ENCODE results near the gene SLITRK3. TPM values are rescaled to one million over a fixed set of nuclear protein-coding genes. Genes with fewer than 3 reads are reported as not detected.

Gene SLITRK3
- total and polyA plus RNA-seq, 3 experiments from 2014 or later: not detected

- H3K27me3 ChIP-seq (ENCODE audit: insufficient read depth, low read length, poor library complexity, severe bottlenecking): no peaks in the 10 kb centered on the region
- H3K27ac ChIP-seq (ENCODE audit: low read depth, low read length): no peak overlapping the region
- H3K4me3 ChIP-seq (ENCODE audit: low read length): no peak overlapping the region
- Mint-ChIP-seq H3K4me3 (no peak overlapping the region), H3K4me1 (no peaks in the 10 kb centered on the region), H3K27ac (no peak overlapping the region), H3K36me3 (no peaks in the 10 kb centered on the region), H3K9me3 (peaks cover 0 to 3% (median 0%) of the 10 kb centered on the region in 5 donors), H3K27me3 (no peaks in the 10 kb centered on the region)
- DNase-seq: no peak
- H3K36me3 ChIP-seq (ENCODE audit: insufficient read depth, low read length): no peaks in the 10 kb centered on the region
- H3K4me1 ChIP-seq (ENCODE audit: insufficient read depth, low read length): no peaks in the 10 kb centered on the region
- POLR2A ChIA-PET: no interaction called here
- CTCF ChIA-PET: no interaction called here
- H3K9me3 ChIP-seq (ENCODE audit: low read length): no peaks in the 10 kb centered on the region
Observed at GRCh38 chr3:165181556-165181955, 14.6 kb downstream of the SLITRK3 start.

GRCh38 chr3:165170236-165170635 is 25.9 kb downstream of the SLITRK3 start:
- Histone ChIP-seq H3K36me3 (ENCODE audit: insufficient read depth, low read length) (no peaks in the 10 kb centered on the region), H3K4me1 (ENCODE audit: insufficient read depth, low read length) (no peaks in the 10 kb centered on the region), H3K9me3 (ENCODE audit: low read length) (no peaks in the 10 kb centered on the region), H3K27ac (ENCODE audit: low read depth, low read length) (no peak overlapping the region), H3K4me3 (ENCODE audit: low read length) (no peak overlapping the region), H3K27me3 (ENCODE audit: insufficient read depth, low read length, poor library complexity, severe bottlenecking) (no peaks in the 10 kb centered on the region)
- POLR2A ChIA-PET: no interaction called here
- H3K4me3 Mint-ChIP-seq: no peak overlapping the region
- H3K27ac Mint-ChIP-seq: no peak overlapping the region
- peaks cover 0 to 11% (median 4%) of the 10 kb centered on the region in 5 donors for H3K9me3 Mint-ChIP-seq
- CTCF ChIA-PET: no interaction called here
- no peaks in the 10 kb centered on the region for H3K4me1 Mint-ChIP-seq
- no peaks in the 10 kb centered on the region for H3K27me3 Mint-ChIP-seq
- DNase-seq: no peak
- no peaks in the 10 kb centered on the region for H3K36me3 Mint-ChIP-seq

GRCh38 chr3:165169368-165169767 is 26.8 kb downstream of the SLITRK3 start:
- Mint-ChIP-seq H3K36me3 (no peaks in the 10 kb centered on the region), H3K27ac (no peak overlapping the region), H3K9me3 (peaks cover 2 to 11% (median 4%) of the 10 kb centered on the region in 5 donors), H3K27me3 (no peaks in the 10 kb centered on the region), H3K4me1 (no peaks in the 10 kb centered on the region), H3K4me3 (no peak overlapping the region)
- CTCF ChIA-PET: no interaction called here
- no peak for DNase-seq
- POLR2A ChIA-PET: no interaction called here
- H3K27ac ChIP-seq (ENCODE audit: low read depth, low read length): no peak overlapping the region
- no peaks in the 10 kb centered on the region for H3K9me3 ChIP-seq (ENCODE audit: low read length)
- no peaks in the 10 kb centered on the region for H3K36me3 ChIP-seq (ENCODE audit: insufficient read depth, low read length)
- no peaks in the 10 kb centered on the region for H3K27me3 ChIP-seq (ENCODE audit: insufficient read depth, low read length, poor library complexity, severe bottlenecking)
- no peaks in the 10 kb centered on the region for H3K4me1 ChIP-seq (ENCODE audit: insufficient read depth, low read length)
- no peak overlapping the region for H3K4me3 ChIP-seq (ENCODE audit: low read length)

- CTCF ChIA-PET: no interaction called here
Observed at GRCh38 chr3:165162883-165163282, 33.3 kb downstream of the SLITRK3 start.

GRCh38 chr3:165159760-165160421 is 36.3 kb downstream of the SLITRK3 start:
- H3K36me3 Mint-ChIP-seq: no peaks in the 10 kb centered on the region
- no peaks in the 10 kb centered on the region for H3K4me1 Mint-ChIP-seq
- H3K9me3 Mint-ChIP-seq: peaks cover 0 to 15% (median 5%) of the 10 kb centered on the region in 5 donors
- ChIA-PET POLR2A (no interaction called here), CTCF (no interaction called here)
- DNase-seq: no peak
- H3K9me3 ChIP-seq (ENCODE audit: low read length): no peaks in the 10 kb centered on the region
- H3K27me3 Mint-ChIP-seq: no peaks in the 10 kb centered on the region
- H3K4me3 ChIP-seq (ENCODE audit: low read length): no peak overlapping the region
- H3K27ac Mint-ChIP-seq: no peak overlapping the region
- no peaks in the 10 kb centered on the region for H3K36me3 ChIP-seq (ENCODE audit: insufficient read depth, low read length)
- no peaks in the 10 kb centered on the region for H3K4me1 ChIP-seq (ENCODE audit: insufficient read depth, low read length)
- no peak overlapping the region for H3K4me3 Mint-ChIP-seq
- no peaks in the 10 kb centered on the region for H3K27me3 ChIP-seq (ENCODE audit: insufficient read depth, low read length, poor library complexity, severe bottlenecking)
- no peak overlapping the region for H3K27ac ChIP-seq (ENCODE audit: low read depth, low read length)

More at GRCh38 chr3:165162883-165163282, 33.3 kb downstream of the SLITRK3 start:
- H3K27me3 ChIP-seq (ENCODE audit: insufficient read depth, low read length, poor library complexity, severe bottlenecking): no peaks in the 10 kb centered on the region
- no peaks in the 10 kb centered on the region for H3K9me3 ChIP-seq (ENCODE audit: low read length)
- Mint-ChIP-seq H3K4me3 (no peak overlapping the region), H3K27me3 (no peaks in the 10 kb centered on the region), H3K27ac (no peak overlapping the region), H3K9me3 (peaks cover 0 to 11% (median 5%) of the 10 kb centered on the region in 5 donors), H3K36me3 (no peaks in the 10 kb centered on the region), H3K4me1 (no peaks in the 10 kb centered on the region)
- no peaks in the 10 kb centered on the region for H3K4me1 ChIP-seq (ENCODE audit: insufficient read depth, low read length)
- no peak overlapping the region for H3K4me3 ChIP-seq (ENCODE audit: low read length)
- POLR2A ChIA-PET: no interaction called here
- H3K36me3 ChIP-seq (ENCODE audit: insufficient read depth, low read length): no peaks in the 10 kb centered on the region
- no peak overlapping the region for H3K27ac ChIP-seq (ENCODE audit: low read depth, low read length)
- no peak for DNase-seq

GRCh38 chr3:165158011-165158410 is 38.2 kb downstream of the SLITRK3 start:
- no peak overlapping the region for H3K4me3 Mint-ChIP-seq
- H3K36me3 Mint-ChIP-seq: no peaks in the 10 kb centered on the region
- ChIA-PET POLR2A (no interaction called here), CTCF (no interaction called here)
- DNase-seq: no peak
- no peaks in the 10 kb centered on the region for H3K27me3 Mint-ChIP-seq
- Histone ChIP-seq H3K27me3 (ENCODE audit: insufficient read depth, low read length, poor library complexity, severe bottlenecking) (no peaks in the 10 kb centered on the region), H3K9me3 (ENCODE audit: low read length) (no peaks in the 10 kb centered on the region), H3K36me3 (ENCODE audit: insufficient read depth, low read length) (no peaks in the 10 kb centered on the region), H3K4me1 (ENCODE audit: insufficient read depth, low read length) (no peaks in the 10 kb centered on the region), H3K4me3 (ENCODE audit: low read length) (no peak overlapping the region), H3K27ac (ENCODE audit: low read depth, low read length) (no peak overlapping the region)
- peaks cover 0 to 21% (median 3%) of the 10 kb centered on the region in 5 donors for H3K9me3 Mint-ChIP-seq
- no peak overlapping the region for H3K27ac Mint-ChIP-seq
- H3K4me1 Mint-ChIP-seq: no peaks in the 10 kb centered on the region

GRCh38 chr3:165156757-165157420 is 39.3 kb downstream of the SLITRK3 start:
- no peaks in the 10 kb centered on the region for H3K36me3 ChIP-seq (ENCODE audit: insufficient read depth, low read length)
- no peaks in the 10 kb centered on the region for H3K27me3 ChIP-seq (ENCODE audit: insufficient read depth, low read length, poor library complexity, severe bottlenecking)
- H3K9me3 ChIP-seq (ENCODE audit: low read length): no peaks in the 10 kb centered on the region
- ChIA-PET CTCF (no interaction called here), POLR2A (no interaction called here)
- Mint-ChIP-seq H3K27ac (no peak overlapping the region), H3K9me3 (peaks cover 0 to 18% (median 3%) of the 10 kb centered on the region in 5 donors), H3K27me3 (no peaks in the 10 kb centered on the region), H3K4me3 (no peak overlapping the region), H3K36me3 (no peaks in the 10 kb centered on the region), H3K4me1 (no peaks in the 10 kb centered on the region)
- H3K4me1 ChIP-seq (ENCODE audit: insufficient read depth, low read length): no peaks in the 10 kb centered on the region
- no peak overlapping the region for H3K4me3 ChIP-seq (ENCODE audit: low read length)
- DNase-seq: no peak
- no peak overlapping the region for H3K27ac ChIP-seq (ENCODE audit: low read depth, low read length)

GRCh38 chr3:165148876-165149441 is 47.2 kb downstream of the SLITRK3 start:
- no peak overlapping the region for H3K27ac Mint-ChIP-seq
- no peak for DNase-seq
- POLR2A ChIA-PET: no interaction called here
- no peaks in the 10 kb centered on the region for H3K27me3 ChIP-seq (ENCODE audit: insufficient read depth, low read length, poor library complexity, severe bottlenecking)
- H3K9me3 Mint-ChIP-seq: peaks cover 0 to 24% (median 5%) of the 10 kb centered on the region in 5 donors
- H3K4me1 ChIP-seq (ENCODE audit: insufficient read depth, low read length): no peaks in the 10 kb centered on the region
- no peaks in the 10 kb centered on the region for H3K36me3 Mint-ChIP-seq
- no peaks in the 10 kb centered on the region for H3K9me3 ChIP-seq (ENCODE audit: low read length)
- CTCF ChIA-PET: no interaction called here
- no peak overlapping the region for H3K27ac ChIP-seq (ENCODE audit: low read depth, low read length)
- H3K36me3 ChIP-seq (ENCODE audit: insufficient read depth, low read length): no peaks in the 10 kb centered on the region
- no peaks in the 10 kb centered on the region for H3K4me1 Mint-ChIP-seq
- no peak overlapping the region for H3K4me3 ChIP-seq (ENCODE audit: low read length)
- H3K27me3 Mint-ChIP-seq: no peaks in the 10 kb centered on the region
- no peak overlapping the region for H3K4me3 Mint-ChIP-seq

All from CD8-positive, alpha-beta memory T cell (primary cell).